ENCODE results near the gene F2.

DNA sequence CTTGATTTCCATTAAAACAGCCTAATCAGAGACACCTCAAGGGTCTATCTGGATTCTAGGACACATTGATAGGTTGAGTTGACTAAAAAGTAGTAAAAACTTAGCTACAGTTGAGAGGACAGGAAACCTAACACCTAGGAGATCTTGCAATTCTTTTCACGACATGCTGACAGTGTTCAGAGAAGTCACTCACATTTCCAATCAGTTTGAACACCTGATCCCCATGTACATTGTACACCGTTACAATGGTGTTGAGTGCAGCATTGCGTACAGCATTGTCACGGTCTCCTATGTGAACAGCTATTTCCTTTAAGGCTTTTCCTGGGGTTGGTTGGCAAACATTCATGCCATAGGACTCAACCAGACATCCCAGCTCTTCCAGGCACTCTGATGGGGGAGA, 42.8 kb downstream of the F2 start:
- TF ChIP-seq, protein P1, sequence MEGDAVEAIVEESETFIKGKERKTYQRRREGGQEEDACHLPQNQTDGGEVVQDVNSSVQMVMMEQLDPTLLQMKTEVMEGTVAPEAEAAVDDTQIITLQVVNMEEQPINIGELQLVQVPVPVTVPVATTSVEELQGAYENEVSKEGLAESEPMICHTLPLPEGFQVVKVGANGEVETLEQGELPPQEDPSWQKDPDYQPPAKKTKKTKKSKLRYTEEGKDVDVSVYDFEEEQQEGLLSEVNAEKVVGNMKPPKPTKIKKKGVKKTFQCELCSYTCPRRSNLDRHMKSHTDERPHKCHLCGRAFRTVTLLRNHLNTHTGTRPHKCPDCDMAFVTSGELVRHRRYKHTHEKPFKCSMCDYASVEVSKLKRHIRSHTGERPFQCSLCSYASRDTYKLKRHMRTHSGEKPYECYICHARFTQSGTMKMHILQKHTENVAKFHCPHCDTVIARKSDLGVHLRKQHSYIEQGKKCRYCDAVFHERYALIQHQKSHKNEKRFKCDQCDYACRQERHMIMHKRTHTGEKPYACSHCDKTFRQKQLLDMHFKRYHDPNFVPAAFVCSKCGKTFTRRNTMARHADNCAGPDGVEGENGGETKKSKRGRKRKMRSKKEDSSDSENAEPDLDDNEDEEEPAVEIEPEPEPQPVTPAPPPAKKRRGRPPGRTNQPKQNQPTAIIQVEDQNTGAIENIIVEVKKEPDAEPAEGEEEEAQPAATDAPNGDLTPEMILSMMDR (IDR thresholded peaks at IDR 0.05): no peak
- no peak for TF ChIP-seq POLR2A (IDR thresholded peaks at IDR 0.05)
- TF ChIP-seq POLR2AphosphoS5 (IDR thresholded peaks at IDR 0.05): no peak
- no peak for TF ChIP-seq EP300 (IDR thresholded peaks at IDR 0.05)
